ENCODE measurements around the gene MOXD1. TPM values are rescaled to one million over a fixed set of nuclear protein-coding genes. Genes with fewer than 3 reads are reported as not detected.

The MOXD1 gene
- total RNA-seq, 3 donors from 2014 or later = 1.7 to 14.8 (median 2.4) TPM

GRCh38 chr6:132399376-132400074 is 1.8 kb downstream of the MOXD1 start:
- H3K9me3 ChIP-seq = peaks cover 8% of the 10 kb centered on the region
- no peak for DNase-seq
- peaks cover 11% of the 10 kb centered on the region for H3K4me1 ChIP-seq (ENCODE audit: low read depth)
- H3K36me3 ChIP-seq (ENCODE audit: low read depth) = no peaks in the 10 kb centered on the region
- intact Hi-C loops (cut with DNase I, micrococcal nuclease) = no loop called here
- TF ChIP-seq CTCF (IDR thresholded peaks at IDR 0.05) = no peak
- no peak for ATAC-seq
- H3K4me3 ChIP-seq = no peak overlapping the region

- Histone ChIP-seq H3K4me1 (ENCODE audit: low read depth) (no peaks in the 10 kb centered on the region), H3K9me3 (peaks cover 8% of the 10 kb centered on the region), H3K4me3 (no peak overlapping the region), H3K36me3 (ENCODE audit: low read depth) (no peaks in the 10 kb centered on the region)
- no peak for TF ChIP-seq CTCF (IDR thresholded peaks at IDR 0.05)
- ATAC-seq (no peak), DNase-seq (no peak)
- intact Hi-C loops (cut with DNase I, micrococcal nuclease) = no loop called here
Measured at GRCh38 chr6:132395015-132395597, 6.2 kb downstream of the MOXD1 start.

- no peaks in the 10 kb centered on the region for H3K36me3 ChIP-seq (ENCODE audit: low read depth)
- TF ChIP-seq CTCF (IDR thresholded peaks at IDR 0.05) = no peak
- DNase-seq = peak in 1 of 3 donors; percentile 16
- intact Hi-C loops (cut with DNase I, micrococcal nuclease) = no loop called here
- no peak for ATAC-seq
- H3K4me3 ChIP-seq = no peak overlapping the region
- H3K4me1 ChIP-seq (ENCODE audit: low read depth) = no peaks in the 10 kb centered on the region
- peaks cover 8% of the 10 kb centered on the region for H3K9me3 ChIP-seq
Measured at GRCh38 chr6:132392792-132393191, 8.5 kb downstream of the MOXD1 start.

GRCh38 chr6:132392270-132392646 is 9.0 kb downstream of the MOXD1 start:
- Histone ChIP-seq H3K9me3 (peaks cover 8% of the 10 kb centered on the region), H3K4me1 (ENCODE audit: low read depth) (no peaks in the 10 kb centered on the region), H3K36me3 (ENCODE audit: low read depth) (no peaks in the 10 kb centered on the region), H3K4me3 (no peak overlapping the region)
- intact Hi-C loops (cut with DNase I, micrococcal nuclease) = no loop called here
- no peak for TF ChIP-seq CTCF (IDR thresholded peaks at IDR 0.05)
- DNase-seq (no peak), ATAC-seq (no peak)

GRCh38 chr6:132391391-132392269 is 9.6 kb downstream of the MOXD1 start:
- peaks cover 8% of the 10 kb centered on the region for H3K9me3 ChIP-seq
- peak in 1 of 3 donors; percentile 32 for DNase-seq
- TF ChIP-seq CTCF (IDR thresholded peaks at IDR 0.05) = no peak
- H3K4me3 ChIP-seq = no peak overlapping the region
- intact Hi-C loops (cut with DNase I, micrococcal nuclease) = no loop called here
- peak; percentile 38 for ATAC-seq
- H3K4me1 ChIP-seq (ENCODE audit: low read depth) = no peaks in the 10 kb centered on the region
- H3K36me3 ChIP-seq (ENCODE audit: low read depth) = no peaks in the 10 kb centered on the region
